NCI-H748 (cell line): ENCODE results near the gene ERBB3.
A peak's percentile ranks its signal among the peaks of the same experiment; 100 is the strongest.
"Not testable (repeated sequence)": the region's sequence is repeated elsewhere in the genome, so short reads cannot be mapped to it uniquely, and the experiment has no call there.

Experiments used
- DNase-seq: peaks from one replicate; lab custom pipeline; 2025; ENCODE audit not compliant: unreplicated experiment; lab: John Stamatoyannopoulos, UW

The ERBB3 gene

DNA sequence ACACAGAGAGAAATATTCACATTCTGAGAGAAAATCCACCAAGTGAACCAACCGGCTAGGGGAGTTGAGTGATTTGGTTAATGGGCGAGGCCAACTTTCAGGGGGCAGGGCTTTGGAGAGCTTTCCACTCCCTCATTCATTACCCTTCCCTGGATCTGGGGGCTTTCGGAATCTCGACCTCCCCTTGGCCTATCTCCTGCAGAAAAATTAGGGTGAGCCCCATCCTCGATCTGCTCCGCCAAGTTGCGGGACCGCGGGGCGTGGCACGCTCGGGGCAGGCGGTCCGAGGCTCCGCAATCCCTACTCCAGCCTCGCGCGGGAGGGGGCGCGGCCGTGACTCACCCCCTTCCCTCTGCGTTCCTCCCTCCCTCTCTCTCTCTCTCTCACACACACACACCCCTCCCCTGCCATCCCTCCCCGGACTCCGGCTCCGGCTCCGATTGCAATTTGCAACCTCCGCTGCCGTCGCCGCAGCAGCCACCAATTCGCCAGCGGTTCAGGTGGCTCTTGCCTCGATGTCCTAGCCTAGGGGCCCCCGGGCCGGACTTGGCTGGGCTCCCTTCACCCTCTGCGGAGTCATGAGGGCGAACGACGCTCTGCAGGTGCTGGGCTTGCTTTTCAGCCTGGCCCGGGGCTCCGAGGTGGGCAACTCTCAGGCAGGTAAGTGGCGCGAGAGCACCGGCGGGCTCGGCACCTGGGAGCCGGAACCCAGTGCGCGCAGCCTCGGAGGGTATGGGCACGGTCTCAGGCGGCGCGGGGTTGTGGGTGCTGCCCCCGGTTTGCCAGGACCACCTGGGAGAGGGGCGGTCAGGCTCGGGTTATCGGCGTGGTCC, at the start of gene ERBB3:
Gene ERBB3, plus strand, starts transcription at position 443 of the 833 bp plus-strand sequence. Its CDS starts 136 bp downstream, at position 579.
- peak; percentile 81 for DNase-seq

DNA sequence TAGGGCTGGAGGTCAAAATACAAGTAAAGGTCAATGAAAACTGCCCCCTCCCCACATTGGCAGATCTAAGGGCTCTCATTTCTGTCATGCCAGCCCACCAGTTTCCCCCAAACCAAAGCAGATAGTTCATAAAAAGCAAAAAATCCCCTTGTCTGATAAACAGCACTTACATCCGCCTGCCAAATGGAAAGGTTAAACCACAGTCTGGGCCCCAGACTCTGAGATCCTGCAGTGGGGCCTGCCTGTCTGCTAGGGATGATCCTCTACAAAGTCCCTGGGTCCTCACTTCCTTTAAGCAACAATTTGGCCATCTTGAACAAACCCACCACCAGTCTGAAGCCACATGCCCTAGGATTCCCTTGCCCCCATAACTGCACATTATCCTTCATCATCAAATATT, 48.0 kb upstream of the ERBB3 start:
- DNase-seq, result no peak

DNA sequence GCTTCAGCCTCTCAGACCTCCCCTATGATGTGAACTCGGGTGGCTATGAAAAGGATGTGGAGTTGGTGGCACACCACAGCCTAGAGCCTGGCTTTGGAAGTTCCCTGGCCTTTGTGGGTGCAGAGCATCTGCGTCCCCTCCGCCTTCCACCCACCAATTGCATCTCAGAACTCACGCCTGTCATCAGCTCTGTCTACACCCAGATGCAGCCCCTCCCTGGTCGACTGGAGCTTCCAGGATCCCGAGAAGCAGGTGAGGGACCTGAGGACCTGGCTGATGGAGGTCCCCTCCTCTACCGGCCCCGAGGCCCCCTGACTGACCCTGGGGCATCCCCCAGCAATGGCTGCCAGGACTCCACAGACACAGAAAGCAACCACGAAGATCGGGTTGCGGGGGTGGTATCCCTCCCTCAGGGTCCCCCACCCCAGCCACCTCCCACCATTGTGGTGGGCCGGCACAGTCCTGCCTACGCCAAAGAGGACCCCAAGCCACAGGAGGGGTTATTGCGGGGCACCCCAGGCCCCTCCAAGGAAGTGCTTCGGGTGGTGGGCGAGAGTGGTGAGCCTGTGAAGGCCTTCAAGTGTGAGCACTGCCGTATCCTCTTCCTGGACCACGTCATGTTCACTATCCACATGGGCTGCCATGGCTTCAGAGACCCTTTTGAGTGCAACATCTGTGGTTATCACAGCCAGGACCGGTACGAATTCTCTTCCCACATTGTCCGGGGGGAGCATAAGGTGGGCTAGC, 45.2 kb upstream of the ERBB3 start:
- no peak for DNase-seq

DNA sequence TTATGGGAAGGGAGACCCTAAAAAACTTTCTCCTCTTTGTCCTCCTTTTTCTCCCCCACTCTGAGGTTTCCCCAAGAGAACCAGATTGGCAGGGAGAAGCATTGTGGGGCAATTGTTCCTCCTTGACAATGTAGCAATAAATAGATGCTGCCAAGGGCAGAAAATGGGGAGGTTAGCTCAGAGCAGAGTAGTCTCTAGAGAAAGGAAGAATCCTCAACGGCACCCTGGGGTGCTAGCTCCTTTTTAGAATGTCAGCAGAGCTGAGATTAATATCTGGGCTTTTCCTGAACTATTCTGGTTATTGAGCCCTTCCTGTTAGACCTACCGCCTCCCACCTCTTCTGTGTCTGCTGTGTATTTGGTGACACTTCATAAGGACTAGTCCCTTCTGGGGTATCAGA, 42.8 kb upstream of the ERBB3 start:
- DNase-seq, result no peak

DNA sequence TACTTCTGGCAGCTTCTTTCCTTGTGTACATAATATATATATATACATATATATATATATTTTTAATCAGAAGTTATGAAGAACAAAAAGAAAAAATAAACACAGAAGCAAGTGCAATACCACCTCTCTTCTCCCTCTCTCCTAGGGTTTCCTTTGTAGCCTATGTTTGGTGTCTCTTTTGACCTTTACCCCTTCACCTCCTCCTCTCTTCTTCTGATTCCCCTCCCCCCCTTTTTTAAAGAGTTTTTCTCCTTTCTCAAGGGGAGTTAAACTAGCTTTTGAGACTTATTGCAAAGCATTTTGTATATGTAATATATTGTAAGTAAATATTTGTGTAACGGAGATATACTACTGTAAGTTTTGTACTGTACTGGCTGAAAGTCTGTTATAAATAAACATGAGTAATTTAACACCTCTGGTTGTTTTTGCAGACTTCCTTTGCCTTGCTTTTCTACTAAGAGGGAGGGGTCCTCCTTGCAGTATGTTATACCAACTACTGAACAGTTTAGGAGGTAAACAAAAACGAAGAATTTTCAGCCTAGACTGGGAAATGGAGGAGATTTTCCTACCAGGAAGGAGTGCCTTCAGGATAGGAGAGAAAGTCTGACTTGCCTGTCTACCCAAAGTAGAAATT, 41.8 kb upstream of the ERBB3 start:
- no peak for DNase-seq

DNA sequence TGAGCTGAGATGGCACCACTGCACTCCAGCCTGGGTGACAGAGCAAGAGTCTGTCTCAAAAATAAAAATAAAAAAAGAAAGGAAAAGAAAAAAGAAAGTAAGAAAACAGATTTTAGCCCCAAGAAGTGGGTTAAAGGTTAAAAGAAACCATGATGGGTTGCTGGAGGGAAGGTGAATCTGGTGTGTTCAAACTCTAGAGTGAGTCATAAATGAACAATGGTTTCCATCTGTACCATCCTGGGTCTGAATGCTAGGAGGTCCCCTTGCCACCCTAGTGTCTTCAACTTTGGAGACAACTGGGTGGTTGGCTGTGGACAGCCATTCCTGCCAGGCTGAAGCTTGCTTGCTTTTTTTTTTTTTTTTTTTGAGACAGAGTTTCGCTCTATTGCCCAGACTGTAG, 39.8 kb upstream of the ERBB3 start:
- no peak for DNase-seq

DNA sequence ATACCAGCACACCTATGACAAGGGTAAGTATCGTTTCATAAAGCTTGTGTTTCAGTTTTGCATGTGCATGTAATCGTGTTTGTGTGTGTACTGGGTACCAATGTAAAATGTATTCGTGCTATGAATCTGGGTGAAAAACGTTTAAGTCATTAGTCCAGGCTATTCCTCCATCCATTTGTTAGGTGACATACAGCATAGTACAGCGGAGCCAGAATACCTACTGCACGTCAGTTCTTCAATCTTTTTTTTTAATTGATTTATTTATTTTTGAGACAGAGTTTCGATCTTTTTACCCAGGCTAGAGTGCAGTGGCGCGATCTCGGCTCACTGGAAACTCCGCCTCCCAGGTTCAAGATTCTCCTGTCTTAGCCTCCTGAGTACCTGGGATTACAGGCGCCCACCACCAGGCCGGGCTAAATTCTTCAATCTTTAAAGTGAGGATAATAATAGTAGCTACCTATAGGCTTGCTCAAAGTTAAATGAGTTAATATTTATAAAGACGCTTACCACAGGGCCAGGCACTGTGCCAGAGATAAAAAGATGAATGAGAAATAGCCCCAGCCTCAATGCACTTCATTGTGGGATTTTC, 38.9 kb upstream of the ERBB3 start:
- DNase-seq, result no peak

DNA sequence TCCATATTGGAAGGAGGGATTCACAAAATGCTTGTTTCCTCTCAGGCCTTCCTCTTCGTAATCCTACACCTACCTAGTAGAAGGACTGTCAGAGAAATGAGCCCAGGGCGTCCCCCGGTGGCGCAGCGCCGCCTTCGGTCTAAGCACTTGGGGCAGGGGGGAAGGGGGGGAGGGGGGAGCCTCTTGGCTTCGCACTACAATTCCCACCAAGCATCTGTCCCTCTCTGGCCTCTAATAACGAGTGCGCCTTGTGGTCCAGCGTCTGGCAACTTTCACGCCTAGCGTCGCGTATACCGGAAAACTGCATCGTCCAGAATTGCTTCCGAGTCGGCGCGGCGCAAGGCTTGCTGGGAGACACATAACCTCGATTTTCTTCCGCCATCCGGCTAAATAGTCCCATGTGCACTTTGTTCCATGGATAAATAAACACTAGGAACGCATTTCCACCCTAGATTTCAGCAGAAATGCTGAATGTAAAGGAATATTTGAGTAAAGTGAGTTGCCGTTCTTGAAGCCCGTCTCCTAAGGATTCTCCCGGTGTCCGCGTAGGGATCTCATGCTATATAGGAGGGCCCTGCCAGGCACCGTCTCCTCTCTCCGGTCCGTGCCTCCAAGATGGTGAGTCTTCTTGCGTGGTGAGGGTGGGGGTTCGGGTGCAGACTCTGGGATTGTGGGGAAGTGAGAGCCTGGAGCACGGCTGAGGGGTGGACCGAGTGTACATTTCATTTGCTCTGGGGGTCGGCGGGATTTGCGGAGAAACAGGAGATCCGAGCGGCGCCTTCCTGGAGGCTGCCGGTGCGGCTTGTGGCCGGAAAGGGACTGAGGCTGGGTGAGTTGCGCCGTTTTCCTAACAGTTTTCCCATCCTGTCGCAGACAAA, 38.2 kb upstream of the ERBB3 start, which contains the start of gene RPS26:
Gene RPS26, plus strand, starts transcription at position 367 of the 878 bp plus-strand sequence. Its CDS starts 249 bp downstream, at position 616.
- peak; percentile 100 for DNase-seq

DNA sequence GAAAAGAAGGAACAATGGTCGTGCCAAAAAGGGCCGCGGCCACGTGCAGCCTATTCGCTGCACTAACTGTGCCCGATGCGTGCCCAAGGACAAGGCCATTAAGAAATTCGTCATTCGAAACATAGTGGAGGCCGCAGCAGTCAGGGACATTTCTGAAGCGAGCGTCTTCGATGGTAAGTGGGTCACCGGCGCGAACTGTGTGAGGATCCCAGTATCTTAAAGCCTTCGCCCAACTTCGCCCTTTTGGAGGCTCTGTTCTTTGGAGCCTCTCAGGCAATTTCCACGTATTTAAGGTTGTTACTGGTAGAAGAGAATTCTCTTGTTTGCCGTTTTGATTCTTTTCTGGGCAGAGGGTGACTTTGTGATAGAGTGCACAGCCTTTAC, 37.5 kb upstream of the ERBB3 start:
- peak; percentile 22 for DNase-seq

DNA sequence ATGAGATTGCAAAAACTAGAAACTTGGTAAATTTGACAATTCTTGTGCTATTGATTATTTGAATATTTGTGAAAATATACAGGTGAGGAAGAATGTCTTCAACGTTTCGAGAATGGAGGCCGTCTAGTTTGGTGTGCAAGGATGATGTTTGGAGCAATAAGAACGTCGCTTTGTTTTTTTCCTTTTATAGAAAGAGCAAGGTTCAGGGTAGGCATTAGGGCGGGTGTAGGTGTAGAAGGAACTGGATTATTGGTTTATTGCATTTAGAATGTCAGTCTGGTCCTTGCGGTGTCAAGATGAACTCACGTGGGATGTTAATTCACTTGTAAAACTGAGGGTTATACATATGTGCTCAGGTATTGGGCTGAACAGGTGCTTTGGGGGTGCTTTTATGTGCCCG, 37.1 kb upstream of the ERBB3 start:
- DNase-seq, result no peak

DNA sequence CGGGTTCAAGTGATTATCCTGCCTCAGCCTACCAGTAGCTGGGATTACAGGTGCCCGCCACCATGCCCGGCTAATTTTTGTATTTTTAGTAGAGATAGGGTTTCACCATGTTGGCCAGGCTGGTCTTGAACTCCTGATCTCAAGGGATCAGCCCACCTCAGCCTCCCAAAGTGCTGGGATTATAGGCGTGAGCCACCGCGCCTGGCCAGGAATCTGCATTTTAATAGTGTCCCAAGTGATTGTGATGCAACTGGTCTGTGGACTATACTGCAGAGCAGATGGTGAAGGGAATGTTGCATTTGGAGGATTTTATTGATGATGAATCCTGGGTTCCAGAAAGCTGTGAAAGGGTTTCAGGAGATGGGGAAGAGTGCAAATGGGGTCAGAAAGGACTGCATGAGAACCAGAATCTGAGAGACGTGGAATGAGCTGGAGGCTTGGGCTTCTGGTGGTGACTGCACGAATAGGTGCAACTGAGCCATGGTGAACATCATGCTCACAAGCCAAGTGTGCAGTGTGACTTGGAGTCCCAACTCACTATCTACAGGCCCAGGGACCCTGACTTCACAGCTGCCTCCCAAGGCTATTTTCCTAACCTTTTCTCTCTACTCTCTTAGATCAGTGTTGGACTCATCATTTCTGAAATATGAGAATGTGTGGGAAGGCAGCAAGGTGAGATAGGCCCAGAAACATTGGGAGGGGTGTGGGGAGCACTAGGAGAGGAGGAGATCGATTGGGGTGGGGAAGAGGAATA, 33.8 kb upstream of the ERBB3 start:
- DNase-seq, result no peak

DNA sequence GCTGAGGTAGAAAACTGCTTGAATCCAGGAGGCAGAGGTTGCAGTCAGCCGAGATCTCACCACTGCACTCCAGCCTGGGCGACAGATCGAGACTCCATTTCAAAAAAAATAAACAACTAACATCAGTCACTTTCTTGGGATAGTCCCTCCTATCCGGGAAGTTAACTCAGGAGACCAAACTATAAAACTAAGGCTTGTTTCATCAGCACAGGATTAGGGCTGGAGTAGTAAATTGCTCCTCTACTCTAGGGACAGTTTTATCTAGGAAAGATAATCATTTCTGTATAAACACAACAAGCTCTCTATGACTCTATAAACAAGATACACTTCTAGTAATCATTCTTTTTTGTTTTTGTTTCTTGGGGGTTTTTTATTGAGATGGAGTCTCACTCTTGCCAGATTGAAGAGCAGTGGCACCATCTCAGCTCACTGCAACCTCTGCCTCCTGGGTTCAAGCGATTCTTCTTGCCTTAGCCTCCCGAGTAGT, 26.5 kb upstream of the ERBB3 start:
- no peak for DNase-seq

DNA sequence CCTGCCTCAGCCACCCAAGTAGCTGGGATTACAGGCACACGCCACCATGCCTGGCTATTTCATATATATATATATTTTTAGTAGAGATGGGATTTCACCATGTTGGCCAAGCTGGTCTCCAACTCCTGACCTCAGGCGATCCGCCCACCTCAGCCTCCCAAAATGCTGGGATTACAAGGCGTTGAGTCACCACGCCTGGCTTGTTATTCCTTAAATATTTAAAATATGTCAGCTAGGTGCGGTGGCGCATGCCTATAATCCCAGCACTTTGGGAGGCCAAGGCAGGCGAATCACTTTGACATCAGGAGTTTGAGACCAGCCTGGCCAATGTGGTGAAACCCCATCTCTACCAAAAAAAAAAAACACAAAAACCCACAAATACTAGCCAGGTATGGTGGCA, 20.0 kb upstream of the ERBB3 start:
- not testable (repeated sequence) for DNase-seq

DNA sequence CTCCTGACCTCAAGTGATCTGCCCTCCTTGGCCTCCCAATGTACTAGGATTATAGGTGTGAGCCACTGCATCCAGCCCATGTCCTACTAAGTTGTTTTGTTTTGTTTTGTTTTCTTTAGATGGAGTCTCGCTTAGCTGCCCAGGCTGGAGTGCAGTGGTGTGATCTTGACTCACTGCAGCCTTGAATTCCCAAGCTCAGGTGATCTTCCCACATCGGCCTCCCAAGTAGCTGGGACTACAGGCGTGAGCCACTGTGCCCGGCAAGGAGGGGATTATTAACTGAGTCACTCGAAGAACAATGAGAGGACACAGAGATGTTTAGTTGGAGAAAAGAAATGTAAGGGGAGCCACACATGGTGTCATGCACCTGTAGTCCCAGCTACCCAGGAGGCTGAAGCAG, 18.0 kb upstream of the ERBB3 start:
- DNase-seq, result no peak

DNA sequence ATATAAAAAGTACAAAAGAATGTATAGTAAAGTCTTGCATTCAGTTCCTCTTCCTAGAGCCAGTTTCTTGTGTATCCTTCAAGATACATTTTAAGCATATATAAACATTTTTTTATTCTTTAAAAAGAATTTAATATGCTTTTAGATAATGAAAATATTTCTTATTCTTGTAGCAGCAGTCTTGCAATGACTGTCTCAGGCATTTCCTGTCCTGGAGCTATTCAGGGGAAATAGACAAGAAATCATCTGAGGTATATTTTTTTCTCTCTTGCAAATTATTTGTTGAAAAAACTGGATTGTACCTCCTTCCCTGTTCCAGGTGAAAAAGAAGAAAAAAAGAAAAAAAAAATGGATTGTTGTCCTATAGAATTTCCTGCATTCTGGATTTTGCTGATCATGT, 17.0 kb upstream of the ERBB3 start:
- DNase-seq, result no peak

DNA sequence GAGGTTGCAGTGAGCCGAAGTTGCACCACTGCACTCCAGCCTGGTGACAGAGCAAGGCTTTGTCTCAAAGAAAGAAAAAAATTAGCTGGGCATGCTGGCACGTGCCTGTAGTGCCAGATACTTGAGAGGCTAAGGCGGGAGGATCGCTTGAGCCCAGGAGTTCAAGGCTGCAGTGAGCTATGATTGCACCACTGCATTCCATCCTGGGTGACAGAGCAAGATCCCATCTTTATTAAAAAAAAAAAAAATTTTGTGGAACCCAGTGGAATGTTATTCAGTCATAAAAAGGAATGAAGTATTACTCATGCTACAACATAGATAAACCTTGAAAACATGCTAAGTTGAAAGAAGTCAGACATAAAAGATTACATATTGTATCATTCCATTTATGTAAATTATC, 8.3 kb upstream of the ERBB3 start:
- DNase-seq, result no peak

DNA sequence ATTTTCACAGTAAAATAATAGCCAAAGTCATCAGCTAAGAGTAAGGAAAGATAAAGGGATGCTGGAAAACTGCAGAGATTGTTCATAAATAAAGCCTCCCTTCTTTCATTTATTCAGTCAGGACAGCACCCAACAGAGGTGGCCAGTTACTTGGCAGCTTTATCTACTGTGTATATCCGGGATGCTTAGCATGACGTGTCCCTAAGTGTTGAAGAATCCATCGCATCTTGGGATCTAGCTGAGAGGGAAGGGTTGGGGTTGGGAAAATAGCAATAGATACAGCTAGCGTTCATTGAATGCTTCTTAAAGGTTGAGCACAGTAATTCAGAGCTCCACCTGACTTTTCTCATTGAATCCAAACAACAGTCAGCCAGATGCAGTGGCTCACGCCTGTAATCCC, 5.6 kb upstream of the ERBB3 start:
- no peak for DNase-seq

DNA sequence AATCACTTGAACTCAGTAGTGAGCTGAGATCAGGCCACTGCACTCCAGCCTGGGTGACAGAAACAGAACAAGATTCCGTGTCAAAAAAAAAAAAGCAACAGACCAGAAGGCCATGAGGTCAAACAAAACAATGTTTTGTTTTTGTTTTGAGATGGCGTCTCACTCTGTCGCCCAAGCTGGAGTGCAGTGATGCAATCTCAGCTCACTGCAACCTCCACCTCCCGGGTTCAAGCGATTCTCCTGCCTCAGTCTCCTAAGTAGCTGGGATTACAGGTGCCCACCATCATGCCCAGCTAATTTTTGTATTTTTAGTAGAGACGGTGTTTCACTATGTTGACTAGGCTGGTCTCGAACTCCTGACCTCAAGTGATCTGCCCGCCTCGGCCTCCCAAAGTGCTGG, 2.0 kb upstream of the ERBB3 start:
- DNase-seq, result not testable (repeated sequence)

DNA sequence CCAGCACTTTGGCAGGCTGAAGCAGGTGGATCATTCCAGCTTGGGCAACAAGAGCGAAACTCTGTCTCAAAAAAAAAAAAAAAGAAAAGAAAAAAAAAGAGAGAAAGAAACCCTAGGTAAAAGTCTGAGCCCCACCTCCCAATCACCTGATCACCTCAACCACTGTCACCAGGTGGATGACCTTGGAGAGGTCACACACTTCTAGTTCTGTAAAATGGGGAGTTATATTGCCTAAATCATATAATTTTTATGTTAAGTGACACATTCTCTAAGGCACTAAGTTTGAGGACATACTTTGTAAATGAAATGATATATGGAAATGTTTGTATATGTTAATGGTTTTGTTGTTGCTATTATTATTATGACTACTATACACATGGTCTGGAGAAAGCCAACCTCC, 1.5 kb upstream of the ERBB3 start:
- DNase-seq, result no peak
